OCI-LY7 (cell line): ENCODE data around the gene SFXN5. TPM values are rescaled to one million over a fixed set of nuclear protein-coding genes. Genes with fewer than 3 reads are reported as not detected.

Source experiments
- BruUV-seq: library from RNA; stranded (reverse); fragments of 400-500 nt; replicated peaks from 2 replicates; lab custom pipeline; 2021; lab: Mats Ljungman, UMichigan
- CTCF ChIA-PET: fragments of 300-600 bp; sonication (Branson Sonifier 250); formaldehyde crosslinking; loops from one replicate; lab custom pipeline; 2022; ENCODE audit warnings: antibody characterized with exemption; ENCODE audit not compliant: unreplicated experiment; lab: Charles Lee
- POLR2A ChIA-PET: fragments of 300-600 bp; sonication (Branson Sonifier 250); formaldehyde crosslinking; loops from one replicate; lab custom pipeline; 2022; ENCODE audit warnings: antibody characterized with exemption; lab: Charles Lee
- DNase-seq: peaks from one replicate; pipeline ENCODE4 v3.0.0-alpha.2; 2015; ENCODE audit warnings: low spot score
- H2AFZ ChIP-seq: fragments of 200-600 bp; sonication (generic), shearing (Covaris generic); 2 replicates; pipeline ENCODE4 v1.6.1; 2014; ENCODE audit warnings: mild to moderate bottlenecking, antibody characterized with exemption, low read length, moderate library complexity
- H3K27ac ChIP-seq: fragments of 200-600 bp; sonication (generic); 2 replicates; pipeline ENCODE4 v1.5.1; 2014; ENCODE audit warnings: mixed run types, low read depth, mild to moderate bottlenecking, moderate library complexity, low read length, inconsistent platforms; ENCODE audit not compliant: poor library complexity, severe bottlenecking
- H3K36me3 ChIP-seq: fragments of 200-600 bp; sonication (generic); 2 replicates; pipeline ENCODE4 v1.6.1; 2014; ENCODE audit warnings: mild to moderate bottlenecking, antibody characterized with exemption, low read length, moderate library complexity, mixed read lengths; ENCODE audit not compliant: insufficient read depth
- H3K4me1 ChIP-seq: fragments of 200-600 bp; sonication (generic); 2 replicates; pipeline ENCODE4 v1.5.1; 2014; ENCODE audit warnings: mild to moderate bottlenecking, low read length; ENCODE audit not compliant: insufficient read depth, poor library complexity, severe bottlenecking
- H3K4me2 ChIP-seq: fragments of 200-600 bp; sonication (generic); 2 replicates; pipeline ENCODE4 v1.6.1; 2014; ENCODE audit warnings: mild to moderate bottlenecking, low read length
- H3K4me3 ChIP-seq: fragments of 200-600 bp; sonication (generic); 2 replicates; pipeline ENCODE4 v1.5.1; 2014; ENCODE audit warnings: mild to moderate bottlenecking, low read depth, low read length; ENCODE audit not compliant: poor library complexity, severe bottlenecking
- H3K79me2 ChIP-seq: fragments of 200-600 bp; sonication (generic); 2 replicates; pipeline ENCODE4 v1.6.1; 2016; ENCODE audit warnings: low read depth, mild to moderate bottlenecking, low read length, moderate library complexity, mixed read lengths; ENCODE audit not compliant: insufficient read depth
- H3K9me2 ChIP-seq: fragments of 200-600 bp; sonication (generic); 2 replicates; pipeline ENCODE4 v1.6.1; 2016; ENCODE audit warnings: mild to moderate bottlenecking, low read length, mixed read lengths; ENCODE audit not compliant: insufficient read depth
- H3K9me3 ChIP-seq: fragments of 200-600 bp; sonication (generic); 2 replicates; pipeline ENCODE4 v1.6.1; 2014; ENCODE audit warnings: mild to moderate bottlenecking, mixed run types, low read length, mixed read lengths
- H4K20me1 ChIP-seq: fragments of 200-600 bp; sonication (generic); 2 replicates; pipeline ENCODE4 v1.6.1; 2014; ENCODE audit warnings: mild to moderate bottlenecking, antibody characterized with exemption, low read length, moderate library complexity, mixed read lengths; ENCODE audit not compliant: insufficient read depth
- EZH2phosphoT487 ChIP-seq: fragments of 200-600 bp; sonication (generic); IDR thresholded peaks from 2 replicates; pipeline ENCODE4 v1.6.1; 2018; ENCODE audit warnings: low read depth, borderline replicate concordance, mild to moderate bottlenecking, mixed run types, antibody characterized with exemption, low read length, moderate library complexity, mixed read lengths
- intact Hi-C: fragments of 100-400 bp; cut with micrococcal nuclease; formaldehyde crosslinking; loops from one replicate; pipeline ENCODE4 v1.10.0; 2022; ENCODE audit not compliant: unreplicated experiment
- total RNA-seq, 2 experiments: library from RNA; depleted of rRNA in 1 of 2; stranded (reverse); fragments of >200 nt in 1 of 2; shearing (Covaris generic) in 1 of 2; gene quantifications; 2 replicates each; pipeline ENCODE4 v1.2.3, GENCODE V29; 2014 to 2022
- TF ChIP-seq, protein P1 (sequence below): fragments of 200-600 bp; sonication (generic); conservative IDR thresholded peaks from 2 replicates; pipeline ENCODE4 v1.5.1; 2014; ENCODE audit warnings: mild to moderate bottlenecking, antibody characterized with exemption, low read length, moderate library complexity, mixed read lengths

The SFXN5 gene
- total RNA-seq, 2 experiments from 2014 or later = 4.5 to 10.5 TPM

DNA sequence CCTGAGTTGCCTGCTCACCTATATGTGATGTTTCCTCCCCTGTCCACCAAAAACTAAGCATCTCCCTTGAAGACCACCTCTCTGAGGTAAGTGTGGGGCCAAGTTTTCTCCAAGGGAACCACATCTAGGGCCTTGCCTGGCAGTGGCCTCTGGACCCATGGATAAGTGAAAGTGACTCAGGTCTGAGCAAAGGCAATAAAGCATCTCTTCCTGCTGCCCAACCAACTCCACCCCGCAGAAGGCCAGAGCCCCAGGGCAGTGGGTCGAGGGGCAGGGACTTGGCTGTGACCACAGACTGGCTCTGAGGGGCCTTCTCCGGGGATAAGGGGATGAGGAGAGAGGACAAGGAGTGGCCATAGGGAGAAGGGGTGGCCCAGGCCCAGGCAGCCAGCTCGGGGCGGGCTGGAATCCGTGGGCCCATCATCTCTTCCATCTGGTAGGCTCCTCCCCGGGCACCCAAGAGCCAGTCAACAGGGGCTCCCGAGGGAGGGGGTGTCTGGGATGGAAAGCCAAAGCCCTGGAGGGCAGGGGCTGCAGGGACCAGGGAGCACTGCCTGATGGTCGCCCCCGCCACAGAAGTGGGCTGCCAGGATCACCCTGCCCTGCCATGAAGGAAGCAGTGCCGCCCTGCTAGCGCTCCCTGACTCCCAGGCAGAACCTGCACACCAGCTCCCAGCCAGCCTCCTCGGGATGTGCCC, 120.8 kb downstream of the SFXN5 start:
- TF ChIP-seq, protein P1, sequence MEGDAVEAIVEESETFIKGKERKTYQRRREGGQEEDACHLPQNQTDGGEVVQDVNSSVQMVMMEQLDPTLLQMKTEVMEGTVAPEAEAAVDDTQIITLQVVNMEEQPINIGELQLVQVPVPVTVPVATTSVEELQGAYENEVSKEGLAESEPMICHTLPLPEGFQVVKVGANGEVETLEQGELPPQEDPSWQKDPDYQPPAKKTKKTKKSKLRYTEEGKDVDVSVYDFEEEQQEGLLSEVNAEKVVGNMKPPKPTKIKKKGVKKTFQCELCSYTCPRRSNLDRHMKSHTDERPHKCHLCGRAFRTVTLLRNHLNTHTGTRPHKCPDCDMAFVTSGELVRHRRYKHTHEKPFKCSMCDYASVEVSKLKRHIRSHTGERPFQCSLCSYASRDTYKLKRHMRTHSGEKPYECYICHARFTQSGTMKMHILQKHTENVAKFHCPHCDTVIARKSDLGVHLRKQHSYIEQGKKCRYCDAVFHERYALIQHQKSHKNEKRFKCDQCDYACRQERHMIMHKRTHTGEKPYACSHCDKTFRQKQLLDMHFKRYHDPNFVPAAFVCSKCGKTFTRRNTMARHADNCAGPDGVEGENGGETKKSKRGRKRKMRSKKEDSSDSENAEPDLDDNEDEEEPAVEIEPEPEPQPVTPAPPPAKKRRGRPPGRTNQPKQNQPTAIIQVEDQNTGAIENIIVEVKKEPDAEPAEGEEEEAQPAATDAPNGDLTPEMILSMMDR = no peak
- no peak for TF ChIP-seq EZH2phosphoT487
- no TSS peak for BruUV-seq
- Histone ChIP-seq H3K4me2 (peak overlapping the region; percentile 26; the same call in 1 of the 2 replicates), H3K4me1 (peaks cover 21% of the 10 kb centered on the region), H4K20me1 (no peaks in the 10 kb centered on the region), H3K9me3 (no peaks in the 10 kb centered on the region), H3K4me3 (no peak overlapping the region), H2AFZ (no peak overlapping the region), H3K27ac (no peak overlapping the region), H3K79me2 (no peaks in the 10 kb centered on the region), H3K9me2 (no peaks in the 10 kb centered on the region), H3K36me3 (no peaks in the 10 kb centered on the region)
- POLR2A ChIA-PET = no interaction called here
- intact Hi-C loops = no loop called here
- DNase-seq = no peak
- CTCF ChIA-PET = interaction anchor here (0.5 kb wide), 1 partner anchor 19 kb away, joined by 3 read pairs; no protein-coding TSS in a partner anchor

DNA sequence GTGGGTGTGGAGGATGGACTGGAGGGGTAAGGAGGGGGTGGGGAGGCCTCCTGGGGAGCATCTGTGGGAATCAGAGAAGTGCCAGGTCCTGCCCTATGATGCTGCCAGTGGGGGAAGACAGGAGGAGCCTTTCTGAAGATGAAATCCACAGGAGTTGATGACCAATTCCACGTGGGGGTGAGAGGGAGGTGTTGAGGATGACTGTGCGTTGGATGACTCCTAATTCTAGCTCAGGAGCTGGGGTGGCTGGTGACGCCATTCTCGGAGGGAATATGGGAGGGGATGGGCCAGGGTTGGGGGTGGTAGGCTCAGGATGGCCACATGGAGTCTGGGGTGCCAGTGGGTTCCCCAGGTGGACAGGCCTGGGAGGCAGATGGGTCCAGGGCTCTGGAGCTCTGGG, 121.9 kb downstream of the SFXN5 start:
- ChIA-PET POLR2A (no interaction called here), CTCF (interaction anchor here (0.6 kb wide), 1 partner anchor 23 kb away, joined by 4 read pairs; no protein-coding TSS in a partner anchor)
- H3K36me3 ChIP-seq = no peaks in the 10 kb centered on the region
- no peaks in the 10 kb centered on the region for H3K9me2 ChIP-seq
- H3K9me3 ChIP-seq = no peaks in the 10 kb centered on the region
- BruUV-seq = no TSS peak
- no peak overlapping the region for H3K27ac ChIP-seq
- H4K20me1 ChIP-seq = no peaks in the 10 kb centered on the region
- H2AFZ ChIP-seq = no peak overlapping the region
- no peak for TF ChIP-seq EZH2phosphoT487
- TF ChIP-seq, protein P1 = no peak
- peaks cover 21% of the 10 kb centered on the region for H3K4me1 ChIP-seq
- H3K4me3 ChIP-seq = no peak overlapping the region
- no peak overlapping the region for H3K4me2 ChIP-seq
- H3K79me2 ChIP-seq = no peaks in the 10 kb centered on the region
- DNase-seq = no peak
- intact Hi-C loops = no loop called here

DNA sequence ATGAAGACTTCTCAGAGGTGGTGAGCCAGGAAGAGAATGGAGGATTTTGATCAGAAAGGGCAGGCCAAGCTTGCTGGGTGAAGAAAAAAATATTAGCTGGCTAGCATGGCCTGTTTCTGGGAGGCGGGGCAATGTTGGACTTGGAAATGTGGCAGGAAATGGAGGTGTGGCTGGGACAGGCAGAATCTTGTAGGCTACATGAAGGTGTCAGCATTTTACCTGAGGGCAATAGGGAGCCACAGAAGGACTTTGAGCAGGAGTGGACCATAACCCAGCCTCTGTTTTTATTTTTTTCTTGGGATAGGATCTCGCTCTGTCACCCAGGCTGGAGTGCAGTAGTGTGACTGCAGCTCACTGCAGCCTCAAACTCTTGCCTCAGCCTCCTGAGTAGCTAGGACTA, 122.5 kb downstream of the SFXN5 start:
- CTCF ChIA-PET = no interaction called here
- Histone ChIP-seq H3K9me3 (no peaks in the 10 kb centered on the region), H3K9me2 (no peaks in the 10 kb centered on the region), H2AFZ (no peak overlapping the region), H3K27ac (no peak overlapping the region), H4K20me1 (no peaks in the 10 kb centered on the region), H3K36me3 (no peaks in the 10 kb centered on the region), H3K79me2 (no peaks in the 10 kb centered on the region), H3K4me1 (peaks cover 18% of the 10 kb centered on the region), H3K4me3 (no peak overlapping the region), H3K4me2 (no peak overlapping the region)
- intact Hi-C loops = no loop called here
- BruUV-seq = no TSS peak
- POLR2A ChIA-PET = no interaction called here
- TF ChIP-seq, protein P1 = no peak
- no peak for TF ChIP-seq EZH2phosphoT487
- no peak for DNase-seq
